Sigmoid colon (tissue), 7 donors: ENCODE data around the gene SIDT1. TPM values are rescaled to one million over a fixed set of nuclear protein-coding genes. Genes with fewer than 3 reads are reported as not detected.

Experiments used
- DNase-seq: peaks from one replicate; pipeline ENCODE4 v3.0.0-alpha.2; 2019
- H3K27ac ChIP-seq, 4 donors: fragments of 200-600 bp; sonication (generic); one replicate each; pipeline ENCODE4 v1.5.1; 2016 to 2019; ENCODE audit warnings: mild to moderate bottlenecking in 1 of 4
- H3K27me3 ChIP-seq, 3 donors: fragments of 200-600 bp; sonication (generic); one replicate each; pipeline ENCODE4 v1.5.1; 2019; ENCODE audit warnings: mild to moderate bottlenecking in 1 of 3
- H3K36me3 ChIP-seq, 4 donors: fragments of 200-600 bp; sonication (generic); one replicate each; pipeline ENCODE4 v1.5.1; 2016 to 2019
- H3K4me1 ChIP-seq, 4 donors: fragments of 200-600 bp; sonication (generic); one replicate each; pipeline ENCODE4 v1.5.1; 2017 to 2019
- H3K4me3 ChIP-seq, 4 donors: fragments of 200-600 bp; sonication (generic); one replicate each; pipeline ENCODE4 v1.5.1; 2017 to 2019; ENCODE audit warnings: mild to moderate bottlenecking in 2 of 4, moderate library complexity in 1 of 4
- H3K9me3 ChIP-seq, 4 donors: fragments of 200-600 bp in 3 of 4; sonication (generic) in 3 of 4; one replicate each; pipeline versions ENCODE4 v1.5.1 to v1.6.1; 2013 to 2019
- EP300 ChIP-seq, 4 donors: sonication (generic); formaldehyde crosslinking; IDR thresholded peaks; one replicate each; pipeline ENCODE4 v1.6.1; 2017; ENCODE audit warnings: antibody characterized with exemption in 4 of 4
- POLR2A ChIP-seq, 2 donors: fragments of 450-650 bp; IDR thresholded peaks; one replicate each; pipeline ENCODE4 v1.6.1; 2016; ENCODE audit warnings: antibody characterized with exemption in 2 of 2, mild to moderate bottlenecking in 2 of 2, moderate library complexity in 2 of 2
- POLR2AphosphoS5 ChIP-seq, 4 donors: sonication (generic); formaldehyde crosslinking; IDR thresholded peaks; one replicate each; pipeline ENCODE4 v1.6.1; 2017; ENCODE audit warnings: antibody characterized with exemption in 4 of 4
- WGBS, 2 donors: extraction: QIAGEN DNeasy Blood & Tissue Kit; methylation state at CpG; one replicate each; pipeline ENCODE4 v1.1.7; 2013; 5-methylcytosine and 5-hydroxymethylcytosine counted together
- intact Hi-C: fragments of 100-400 bp; cut with DNase I; formaldehyde crosslinking; loops from one replicate; pipeline ENCODE4 v1.15.1; 2023
- polyA plus RNA-seq, 3 donors: library from polyadenylated mRNA; stranded (reverse); fragments of 200-250 nt; gene quantifications; one replicate each; pipeline ENCODE4 v1.2.3, GENCODE V29; 2013
- total RNA-seq, 4 donors: library from RNA; depleted of rRNA; stranded (reverse); fragments of >200 nt; gene quantifications; one replicate each; pipeline ENCODE4 v1.1.0, GENCODE V29; 2016
- TF ChIP-seq, protein P1 (sequence below), 4 experiments: fragments of 450-650 bp in 3 of 4; fragments of 200-600 bp in 1 of 4; IDR thresholded peaks; one replicate each; pipeline ENCODE4 v1.5.1; 2016 to 2019; ENCODE audit warnings: antibody characterized with exemption in 4 of 4, mild to moderate bottlenecking in 3 of 4, moderate library complexity in 2 of 4
- donor health status: healthy with polysubstance abuse.
- donor health status: Bipolar disorder and iron deficiency.
- donor health status: healthy.

The SIDT1 gene
- total and polyA plus RNA-seq, 7 donors: 0.49 to 16.7 (median 1.4) TPM

DNA sequence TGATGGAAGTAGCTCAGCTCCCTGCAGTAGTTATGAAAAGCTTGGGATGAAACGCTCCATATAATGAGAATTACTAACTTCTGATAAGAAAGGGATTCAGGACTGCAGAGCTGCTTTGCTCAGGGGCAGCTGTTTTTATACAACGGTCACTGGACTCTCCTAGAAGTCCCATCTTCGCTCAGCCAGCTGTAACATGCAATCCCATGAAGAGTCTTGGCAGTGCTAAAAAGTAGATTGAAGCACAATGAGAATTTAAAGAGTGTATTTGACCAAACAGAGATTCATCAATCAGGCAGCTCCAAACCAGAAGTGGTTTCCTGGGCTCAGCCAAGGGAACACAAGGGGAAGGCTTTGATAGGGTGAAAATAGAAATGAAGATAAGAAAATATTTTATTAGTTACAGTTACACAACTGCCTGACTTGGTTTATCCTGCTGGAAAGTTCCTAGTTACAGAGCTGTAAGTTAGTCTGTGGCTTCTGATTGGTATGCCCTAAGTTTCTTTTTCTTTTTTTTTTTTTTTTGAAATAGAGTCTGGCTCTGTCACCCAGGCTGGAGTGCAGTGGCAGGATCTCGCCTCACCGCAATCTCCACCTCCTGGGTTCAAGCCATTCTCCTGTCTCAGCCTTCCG, 24.1 kb downstream of the SIDT1 start:
- no peak for TF ChIP-seq POLR2A (IDR thresholded peaks at IDR 0.05)
- no peak for TF ChIP-seq POLR2AphosphoS5 (IDR thresholded peaks at IDR 0.05)
- no peak for TF ChIP-seq EP300 (IDR thresholded peaks at IDR 0.05)
- TF ChIP-seq, protein P1, sequence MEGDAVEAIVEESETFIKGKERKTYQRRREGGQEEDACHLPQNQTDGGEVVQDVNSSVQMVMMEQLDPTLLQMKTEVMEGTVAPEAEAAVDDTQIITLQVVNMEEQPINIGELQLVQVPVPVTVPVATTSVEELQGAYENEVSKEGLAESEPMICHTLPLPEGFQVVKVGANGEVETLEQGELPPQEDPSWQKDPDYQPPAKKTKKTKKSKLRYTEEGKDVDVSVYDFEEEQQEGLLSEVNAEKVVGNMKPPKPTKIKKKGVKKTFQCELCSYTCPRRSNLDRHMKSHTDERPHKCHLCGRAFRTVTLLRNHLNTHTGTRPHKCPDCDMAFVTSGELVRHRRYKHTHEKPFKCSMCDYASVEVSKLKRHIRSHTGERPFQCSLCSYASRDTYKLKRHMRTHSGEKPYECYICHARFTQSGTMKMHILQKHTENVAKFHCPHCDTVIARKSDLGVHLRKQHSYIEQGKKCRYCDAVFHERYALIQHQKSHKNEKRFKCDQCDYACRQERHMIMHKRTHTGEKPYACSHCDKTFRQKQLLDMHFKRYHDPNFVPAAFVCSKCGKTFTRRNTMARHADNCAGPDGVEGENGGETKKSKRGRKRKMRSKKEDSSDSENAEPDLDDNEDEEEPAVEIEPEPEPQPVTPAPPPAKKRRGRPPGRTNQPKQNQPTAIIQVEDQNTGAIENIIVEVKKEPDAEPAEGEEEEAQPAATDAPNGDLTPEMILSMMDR (IDR thresholded peaks at IDR 0.05): no peak
- H3K36me3 ChIP-seq: no peaks in the 10 kb centered on the region
- intact Hi-C loops: no loop called here
- no peaks in the 10 kb centered on the region for H3K9me3 ChIP-seq
- DNase-seq: no peak
- no peak overlapping the region for H3K4me3 ChIP-seq
- no peaks in the 10 kb centered on the region for H3K27me3 ChIP-seq
- no peaks in the 10 kb centered on the region for H3K4me1 ChIP-seq
- no peak overlapping the region for H3K27ac ChIP-seq
- 78 to 89% methylated on average over 6 of the region's 6 CpGs for WGBS, 2 donors

DNA sequence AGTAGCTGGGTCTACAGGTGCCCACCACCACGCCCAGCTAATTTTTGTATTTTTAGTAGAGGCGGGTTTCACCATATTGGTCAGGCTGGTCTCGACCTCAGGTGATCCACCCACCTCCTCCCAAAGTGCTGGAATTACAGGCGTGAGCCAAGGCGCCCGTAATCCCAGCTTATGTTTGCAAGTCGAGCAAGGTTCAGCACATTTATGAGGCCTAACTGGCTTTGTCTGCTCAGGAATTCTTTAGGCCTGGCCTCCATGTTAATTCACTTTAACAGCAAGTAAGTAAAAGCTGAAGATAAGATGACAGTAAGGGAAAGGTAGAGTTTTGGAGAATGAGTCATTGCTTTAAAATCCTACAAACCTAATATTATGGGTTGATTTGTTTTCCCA, 24.6 kb downstream of the SIDT1 start:
- H3K27ac ChIP-seq: no peak overlapping the region
- H3K36me3 ChIP-seq: no peaks in the 10 kb centered on the region
- WGBS, 2 donors: 36 to 69% methylated on average over 7 of the region's 7 CpGs
- TF ChIP-seq, protein P1 (IDR thresholded peaks at IDR 0.05): no peak
- TF ChIP-seq POLR2AphosphoS5 (IDR thresholded peaks at IDR 0.05) (no peak), EP300 (IDR thresholded peaks at IDR 0.05) (no peak), POLR2A (IDR thresholded peaks at IDR 0.05) (no peak)
- no peaks in the 10 kb centered on the region for H3K4me1 ChIP-seq
- no peak for DNase-seq
- no peak overlapping the region for H3K4me3 ChIP-seq
- H3K9me3 ChIP-seq: no peaks in the 10 kb centered on the region
- intact Hi-C loops: no loop called here
- H3K27me3 ChIP-seq: no peaks in the 10 kb centered on the region

DNA sequence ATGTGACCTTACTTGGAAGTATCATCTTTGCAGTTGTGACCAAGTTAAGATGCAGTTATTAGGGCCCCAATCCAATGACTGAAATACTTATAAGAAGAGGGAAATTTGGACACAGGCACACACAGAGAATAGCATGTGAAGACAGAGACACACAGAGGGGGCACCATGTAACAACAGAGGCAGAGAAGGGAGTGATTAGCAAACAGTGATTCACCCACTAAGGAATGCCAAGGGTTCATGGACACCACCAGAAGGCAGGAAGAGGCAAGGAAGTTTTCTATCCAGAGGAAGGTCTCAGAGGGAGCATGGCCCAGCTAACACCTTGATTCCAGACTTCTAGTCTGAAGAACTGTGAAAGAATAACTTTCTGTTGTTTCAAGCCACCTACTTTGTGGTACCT, 25.0 kb downstream of the SIDT1 start:
- Histone ChIP-seq H3K4me1 (no peaks in the 10 kb centered on the region), H3K9me3 (no peaks in the 10 kb centered on the region), H3K4me3 (no peak overlapping the region), H3K27me3 (no peaks in the 10 kb centered on the region), H3K36me3 (no peaks in the 10 kb centered on the region), H3K27ac (no peak overlapping the region)
- TF ChIP-seq POLR2A (IDR thresholded peaks at IDR 0.05): no peak
- no peak for TF ChIP-seq EP300 (IDR thresholded peaks at IDR 0.05)
- TF ChIP-seq, protein P1 (IDR thresholded peaks at IDR 0.05): no peak
- no peak for TF ChIP-seq POLR2AphosphoS5 (IDR thresholded peaks at IDR 0.05)
- intact Hi-C loops: no loop called here
- DNase-seq: no peak

DNA sequence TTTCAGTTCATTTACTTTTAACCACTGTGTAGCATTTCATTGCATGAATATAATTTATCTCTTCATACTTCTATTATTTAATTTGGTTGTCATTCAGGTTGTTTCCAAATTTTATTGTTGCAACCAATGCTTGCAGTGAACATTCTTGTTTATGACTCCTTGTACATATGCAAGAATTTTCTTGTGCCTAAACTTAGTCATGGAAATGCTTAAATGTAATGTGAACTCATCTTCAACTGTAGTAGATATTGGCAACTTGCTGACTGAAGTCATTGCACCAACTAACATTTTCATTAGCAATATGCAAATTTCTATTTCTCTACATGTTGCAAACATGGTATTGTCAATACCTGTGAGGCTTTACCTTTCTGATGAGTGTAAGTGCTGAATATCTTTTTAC, 26.7 kb downstream of the SIDT1 start:
- Histone ChIP-seq H3K36me3 (no peaks in the 10 kb centered on the region), H3K4me3 (no peak overlapping the region), H3K27me3 (no peaks in the 10 kb centered on the region), H3K9me3 (no peaks in the 10 kb centered on the region), H3K27ac (no peak overlapping the region), H3K4me1 (no peaks in the 10 kb centered on the region)
- TF ChIP-seq, protein P1 (IDR thresholded peaks at IDR 0.05): no peak
- TF ChIP-seq EP300 (IDR thresholded peaks at IDR 0.05) (no peak), POLR2AphosphoS5 (IDR thresholded peaks at IDR 0.05) (no peak), POLR2A (IDR thresholded peaks at IDR 0.05) (no peak)
- intact Hi-C loops: no loop called here
- no peak for DNase-seq

DNA sequence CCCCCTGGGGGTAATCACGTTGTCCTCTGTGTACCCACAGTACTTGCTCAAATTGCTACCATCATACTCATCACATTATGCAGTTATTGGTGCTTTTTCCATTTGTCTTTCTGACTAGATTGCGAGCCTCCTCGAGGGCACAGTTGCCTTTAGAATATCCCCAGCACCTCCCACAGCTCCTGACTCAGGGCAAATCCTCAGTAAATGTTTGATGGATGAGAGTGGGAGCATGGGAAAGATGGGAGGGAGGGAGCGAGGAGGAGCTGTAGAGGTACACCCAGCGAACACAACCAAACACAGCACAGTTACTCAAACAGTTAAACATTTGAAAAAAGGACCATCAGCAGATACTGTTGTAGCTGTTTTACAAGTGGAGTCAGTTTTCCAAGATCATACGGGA, 27.9 kb downstream of the SIDT1 start:
- TF ChIP-seq EP300 (IDR thresholded peaks at IDR 0.05): no peak
- TF ChIP-seq, protein P1 (IDR thresholded peaks at IDR 0.05): no peak
- Histone ChIP-seq H3K4me3 (no peak overlapping the region), H3K36me3 (no peaks in the 10 kb centered on the region), H3K27ac (no peak overlapping the region), H3K9me3 (no peaks in the 10 kb centered on the region), H3K27me3 (no peaks in the 10 kb centered on the region), H3K4me1 (no peaks in the 10 kb centered on the region)
- no peak for DNase-seq
- WGBS, 2 donors: 86 to 89% methylated on average over 6 of the region's 6 CpGs
- intact Hi-C loops: no loop called here
